ENCODE data around the gene ERN1.

DNA sequence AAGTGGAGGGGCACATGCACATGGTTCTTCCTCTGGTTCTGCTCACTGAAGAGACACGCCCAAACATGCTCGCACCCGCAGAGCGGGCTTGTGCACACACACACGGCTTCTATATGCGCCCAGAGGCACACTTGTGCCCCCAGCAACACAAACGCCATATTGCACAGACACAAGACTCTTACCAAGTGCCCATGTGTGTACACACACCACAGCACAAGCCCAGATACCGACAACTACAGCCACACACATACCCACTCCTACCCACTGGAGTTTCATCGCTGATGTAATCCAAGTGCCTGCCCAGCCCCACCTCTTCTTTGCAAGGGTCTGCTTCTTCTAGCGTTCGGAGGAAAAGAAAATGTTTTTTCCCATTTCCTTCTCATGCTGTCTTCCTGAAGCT, 138.3 kb downstream of the ERN1 start:
- TF ChIP-seq, protein P1, sequence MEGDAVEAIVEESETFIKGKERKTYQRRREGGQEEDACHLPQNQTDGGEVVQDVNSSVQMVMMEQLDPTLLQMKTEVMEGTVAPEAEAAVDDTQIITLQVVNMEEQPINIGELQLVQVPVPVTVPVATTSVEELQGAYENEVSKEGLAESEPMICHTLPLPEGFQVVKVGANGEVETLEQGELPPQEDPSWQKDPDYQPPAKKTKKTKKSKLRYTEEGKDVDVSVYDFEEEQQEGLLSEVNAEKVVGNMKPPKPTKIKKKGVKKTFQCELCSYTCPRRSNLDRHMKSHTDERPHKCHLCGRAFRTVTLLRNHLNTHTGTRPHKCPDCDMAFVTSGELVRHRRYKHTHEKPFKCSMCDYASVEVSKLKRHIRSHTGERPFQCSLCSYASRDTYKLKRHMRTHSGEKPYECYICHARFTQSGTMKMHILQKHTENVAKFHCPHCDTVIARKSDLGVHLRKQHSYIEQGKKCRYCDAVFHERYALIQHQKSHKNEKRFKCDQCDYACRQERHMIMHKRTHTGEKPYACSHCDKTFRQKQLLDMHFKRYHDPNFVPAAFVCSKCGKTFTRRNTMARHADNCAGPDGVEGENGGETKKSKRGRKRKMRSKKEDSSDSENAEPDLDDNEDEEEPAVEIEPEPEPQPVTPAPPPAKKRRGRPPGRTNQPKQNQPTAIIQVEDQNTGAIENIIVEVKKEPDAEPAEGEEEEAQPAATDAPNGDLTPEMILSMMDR (IDR thresholded peaks at IDR 0.05), result no peak
- no peak for TF ChIP-seq POLR2AphosphoS5 (IDR thresholded peaks at IDR 0.05)
